GM10266 (cell line): Measurements from ENCODE around the gene HSD17B4.
"Not testable (repeated sequence)": the region's sequence is repeated elsewhere in the genome, so short reads cannot be mapped to it uniquely, and the experiment has no call there.

Experiments
- DNase-seq: peaks from one replicate; pipeline ENCODE4 v3.0.0; 2012; ENCODE audit errors: extremely low spot score
- TF ChIP-seq, protein P1 (sequence below): IDR thresholded peaks from 2 replicates; pipeline ENCODE4 v1.5.1; 2012; ENCODE audit warnings: mild to moderate bottlenecking, low read depth; ENCODE audit not compliant: control insufficient read depth, insufficient read depth; ENCODE audit errors: missing control alignments

The HSD17B4 gene

DNA sequence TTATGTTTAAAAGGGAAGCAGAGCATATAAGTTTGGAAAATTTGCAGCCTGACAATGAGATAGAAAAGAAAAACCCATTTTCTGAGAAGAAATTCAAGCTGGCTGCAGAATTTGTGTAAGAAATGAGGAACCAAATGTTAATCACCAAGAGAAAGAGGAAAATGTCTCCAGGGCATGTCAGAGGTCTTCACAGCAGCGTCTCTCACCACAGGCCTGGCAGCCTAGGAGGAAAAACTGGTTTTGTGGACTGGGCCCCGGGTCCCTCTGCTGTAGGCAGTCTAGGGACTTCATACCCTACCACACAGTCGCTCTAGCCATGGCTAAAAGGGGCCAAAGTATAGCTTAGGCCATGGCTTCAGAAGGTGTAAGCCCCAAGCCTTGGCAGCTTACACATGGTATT is 32.1 kb upstream of the HSD17B4 start:
- TF ChIP-seq, protein P1, sequence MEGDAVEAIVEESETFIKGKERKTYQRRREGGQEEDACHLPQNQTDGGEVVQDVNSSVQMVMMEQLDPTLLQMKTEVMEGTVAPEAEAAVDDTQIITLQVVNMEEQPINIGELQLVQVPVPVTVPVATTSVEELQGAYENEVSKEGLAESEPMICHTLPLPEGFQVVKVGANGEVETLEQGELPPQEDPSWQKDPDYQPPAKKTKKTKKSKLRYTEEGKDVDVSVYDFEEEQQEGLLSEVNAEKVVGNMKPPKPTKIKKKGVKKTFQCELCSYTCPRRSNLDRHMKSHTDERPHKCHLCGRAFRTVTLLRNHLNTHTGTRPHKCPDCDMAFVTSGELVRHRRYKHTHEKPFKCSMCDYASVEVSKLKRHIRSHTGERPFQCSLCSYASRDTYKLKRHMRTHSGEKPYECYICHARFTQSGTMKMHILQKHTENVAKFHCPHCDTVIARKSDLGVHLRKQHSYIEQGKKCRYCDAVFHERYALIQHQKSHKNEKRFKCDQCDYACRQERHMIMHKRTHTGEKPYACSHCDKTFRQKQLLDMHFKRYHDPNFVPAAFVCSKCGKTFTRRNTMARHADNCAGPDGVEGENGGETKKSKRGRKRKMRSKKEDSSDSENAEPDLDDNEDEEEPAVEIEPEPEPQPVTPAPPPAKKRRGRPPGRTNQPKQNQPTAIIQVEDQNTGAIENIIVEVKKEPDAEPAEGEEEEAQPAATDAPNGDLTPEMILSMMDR: no peak
- no peak for DNase-seq

DNA sequence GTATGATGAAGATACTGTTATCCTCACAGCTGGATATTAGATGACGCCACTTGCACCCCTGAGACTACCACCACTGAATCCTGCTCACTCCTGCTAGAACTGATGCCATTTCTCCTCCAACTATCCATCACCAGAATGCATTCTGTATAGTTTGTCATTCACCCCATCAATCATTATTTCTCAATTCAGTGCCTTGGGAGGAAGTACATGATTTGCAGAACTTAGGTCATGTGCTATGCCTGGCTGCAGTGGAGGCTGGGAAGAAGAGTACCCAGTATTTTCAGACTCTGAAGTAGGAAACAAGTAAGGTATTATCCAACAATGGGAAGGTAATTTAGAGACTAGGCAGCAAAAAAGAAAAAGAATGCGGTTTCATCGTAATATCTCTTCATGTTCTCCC is 26.2 kb upstream of the HSD17B4 start:
- DNase-seq: no peak
- TF ChIP-seq, protein P1: no peak

DNA sequence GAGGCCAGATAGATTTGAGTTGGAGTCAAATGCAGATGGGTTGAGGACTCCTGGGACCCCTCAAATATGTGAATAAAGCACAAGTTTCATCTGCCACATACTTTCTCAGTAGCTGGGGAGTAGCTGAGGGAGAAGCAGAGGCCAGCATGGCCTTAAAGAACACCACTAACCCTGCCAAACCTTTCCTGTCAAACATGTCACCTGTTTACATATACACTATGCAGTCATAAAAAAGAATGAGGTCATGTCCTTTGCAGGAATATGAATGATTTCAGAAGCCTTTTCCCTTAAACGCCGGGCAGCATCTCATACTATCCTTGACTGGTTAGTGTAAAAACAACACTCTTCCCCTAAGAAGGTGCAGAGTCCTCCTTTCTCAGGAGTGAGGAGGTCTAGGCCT is 25.2 kb upstream of the HSD17B4 start:
- TF ChIP-seq, protein P1: no peak
- no peak for DNase-seq

- not testable (repeated sequence) for DNase-seq
These were observed 24.7 kb upstream of the HSD17B4 start for GRCh38 chr5:119427596-119427995.

DNA sequence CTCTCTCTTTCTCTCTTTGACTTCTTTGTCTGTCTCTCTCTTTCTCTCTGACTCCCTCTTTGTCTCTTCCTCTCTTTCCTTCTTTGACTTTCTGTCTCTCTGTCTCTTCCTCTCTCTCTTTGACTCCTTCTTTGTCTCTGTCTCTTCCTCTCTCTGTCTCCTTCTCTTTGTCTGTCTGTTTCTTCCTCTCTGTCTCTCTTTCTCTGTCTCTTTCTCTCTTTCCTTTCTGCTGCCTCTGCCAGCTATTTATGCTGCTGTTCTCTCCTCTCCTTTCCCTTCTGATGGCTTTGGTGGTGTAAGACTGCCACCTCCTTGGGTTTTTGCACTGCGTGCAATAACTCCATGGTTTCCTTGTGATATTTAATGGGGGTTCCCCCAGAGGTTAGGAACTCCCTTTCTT is 24.1 kb upstream of the HSD17B4 start:
- not testable (repeated sequence) for DNase-seq

DNA sequence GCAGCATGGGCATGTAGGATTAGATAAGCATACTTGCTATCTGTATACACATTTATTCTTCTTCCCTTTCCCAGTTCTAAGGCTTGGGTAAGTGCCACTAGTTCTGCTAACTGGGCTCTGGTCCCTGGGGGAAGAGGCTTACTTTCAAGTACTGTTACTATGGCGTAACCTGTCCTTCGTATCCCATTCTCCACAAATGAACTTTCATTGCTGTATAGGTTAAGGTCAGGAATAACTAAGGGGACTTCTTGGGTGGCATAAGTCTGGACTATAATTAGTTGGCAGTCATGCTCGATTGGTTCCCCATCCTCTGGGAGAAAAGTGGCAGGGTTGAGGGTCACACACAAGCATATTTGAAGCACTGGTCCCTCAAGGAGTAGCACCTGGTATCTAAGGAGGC is 23.7 kb upstream of the HSD17B4 start:
- not testable (repeated sequence) for DNase-seq

- DNase-seq: not testable (repeated sequence)
These were observed 19.5 kb upstream of the HSD17B4 start for GRCh38 chr5:119432674-119433237.

DNA sequence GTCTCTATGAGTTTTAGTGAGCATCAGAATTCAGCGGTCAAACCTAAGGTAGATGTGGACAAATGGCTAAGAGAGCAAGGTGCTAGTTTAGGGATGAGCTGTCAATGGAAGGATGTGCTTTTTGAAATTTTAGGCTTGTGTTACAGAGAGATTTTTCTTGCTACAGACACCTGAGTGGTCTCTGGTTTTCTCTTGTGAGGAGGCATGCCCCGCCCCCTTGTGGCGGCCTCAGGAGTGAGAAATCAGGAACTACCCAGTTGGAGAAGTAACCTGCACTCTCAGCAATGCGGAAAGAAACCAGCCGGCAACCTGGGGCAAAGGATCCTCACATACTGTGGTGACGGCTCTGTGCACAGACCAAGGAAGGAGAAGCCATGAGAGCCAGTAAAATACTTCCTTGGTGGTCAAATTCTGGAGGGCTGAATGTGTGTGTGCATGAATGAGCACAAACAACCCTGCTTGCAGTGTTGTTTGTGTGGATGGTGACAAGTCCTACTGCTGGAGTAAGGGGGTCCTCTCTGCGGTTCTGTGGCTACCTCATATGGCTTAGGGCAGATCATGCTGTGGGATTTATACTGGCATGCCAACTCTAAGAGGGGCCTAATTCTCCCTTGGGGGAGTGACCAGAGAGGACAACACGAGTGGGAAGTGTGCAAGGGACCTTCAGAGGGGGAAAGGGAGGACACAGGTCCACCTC is 16.7 kb upstream of the HSD17B4 start:
- TF ChIP-seq, protein P1: peak; percentile 66
- peak; percentile 41 for DNase-seq

DNA sequence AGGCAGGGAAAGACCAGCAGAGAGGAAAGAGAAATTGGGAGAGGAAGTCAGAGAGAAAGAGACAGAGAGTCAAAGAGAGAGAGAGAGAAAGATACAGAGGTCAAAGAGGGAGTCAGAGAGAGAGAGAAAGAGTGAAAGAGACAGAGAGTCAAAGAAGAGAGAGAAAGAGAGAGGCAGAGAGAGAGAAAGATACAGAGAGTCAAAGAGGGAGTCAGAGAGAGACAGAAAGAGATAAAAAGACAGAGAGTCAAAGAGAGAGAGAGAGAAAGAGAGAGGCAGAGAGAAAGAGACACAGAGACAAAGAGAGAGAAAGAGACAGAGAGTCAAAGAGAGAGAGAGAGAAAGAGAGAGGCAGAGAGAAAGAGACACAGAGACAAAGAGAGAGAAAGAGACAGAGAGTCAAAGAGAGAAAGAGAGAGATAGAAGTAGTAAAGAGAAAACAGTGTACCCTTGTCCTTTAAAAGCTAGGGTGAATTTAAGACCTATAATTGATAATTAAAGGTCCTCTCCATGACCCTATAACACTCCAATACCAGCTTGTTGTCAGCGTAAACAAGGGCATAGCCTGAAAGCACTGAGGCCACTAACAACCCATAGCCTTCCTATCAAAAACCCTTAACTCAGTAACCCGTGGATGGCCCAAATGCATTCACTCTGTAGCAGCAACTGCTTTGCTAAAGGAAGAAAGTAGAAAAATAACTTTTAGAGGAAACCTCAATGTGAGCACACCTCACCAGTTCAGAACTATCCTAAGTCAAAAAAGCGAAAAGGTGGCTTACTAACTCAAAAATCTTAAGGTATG is 14.3 kb upstream of the HSD17B4 start:
- DNase-seq: not testable (repeated sequence)

DNA sequence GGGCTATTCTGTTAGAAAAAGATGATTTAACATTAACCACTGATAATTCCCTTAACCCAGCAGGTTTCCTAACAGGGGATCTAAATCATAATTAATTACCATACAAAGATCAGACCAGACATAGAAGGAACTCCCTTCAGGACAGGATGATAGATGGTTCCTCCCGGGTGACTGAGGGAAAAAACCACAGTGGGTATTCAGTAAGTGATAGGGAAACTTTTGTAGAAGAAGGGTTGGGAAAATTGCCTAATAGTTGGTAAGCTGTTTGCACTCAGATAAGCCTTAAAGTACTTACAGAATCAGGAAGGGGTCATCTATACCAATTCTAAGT is 13.7 kb upstream of the HSD17B4 start:
- not testable (repeated sequence) for DNase-seq
